WI38 (cell line): ENCODE results near the gene CPZ.

Experiments used
- H3K4me3 ChIP-seq: 2 replicates; pipeline ENCODE4 v1.5.1; 2011; ENCODE audit warnings: low read depth, mild to moderate bottlenecking, control low read depth, low read length
- TF ChIP-seq, protein P1 (sequence below): IDR thresholded peaks from 2 replicates; pipeline ENCODE4 v1.5.1; 2012; ENCODE audit warnings: low read depth, mild to moderate bottlenecking, control low read depth, low read length

The CPZ gene

DNA sequence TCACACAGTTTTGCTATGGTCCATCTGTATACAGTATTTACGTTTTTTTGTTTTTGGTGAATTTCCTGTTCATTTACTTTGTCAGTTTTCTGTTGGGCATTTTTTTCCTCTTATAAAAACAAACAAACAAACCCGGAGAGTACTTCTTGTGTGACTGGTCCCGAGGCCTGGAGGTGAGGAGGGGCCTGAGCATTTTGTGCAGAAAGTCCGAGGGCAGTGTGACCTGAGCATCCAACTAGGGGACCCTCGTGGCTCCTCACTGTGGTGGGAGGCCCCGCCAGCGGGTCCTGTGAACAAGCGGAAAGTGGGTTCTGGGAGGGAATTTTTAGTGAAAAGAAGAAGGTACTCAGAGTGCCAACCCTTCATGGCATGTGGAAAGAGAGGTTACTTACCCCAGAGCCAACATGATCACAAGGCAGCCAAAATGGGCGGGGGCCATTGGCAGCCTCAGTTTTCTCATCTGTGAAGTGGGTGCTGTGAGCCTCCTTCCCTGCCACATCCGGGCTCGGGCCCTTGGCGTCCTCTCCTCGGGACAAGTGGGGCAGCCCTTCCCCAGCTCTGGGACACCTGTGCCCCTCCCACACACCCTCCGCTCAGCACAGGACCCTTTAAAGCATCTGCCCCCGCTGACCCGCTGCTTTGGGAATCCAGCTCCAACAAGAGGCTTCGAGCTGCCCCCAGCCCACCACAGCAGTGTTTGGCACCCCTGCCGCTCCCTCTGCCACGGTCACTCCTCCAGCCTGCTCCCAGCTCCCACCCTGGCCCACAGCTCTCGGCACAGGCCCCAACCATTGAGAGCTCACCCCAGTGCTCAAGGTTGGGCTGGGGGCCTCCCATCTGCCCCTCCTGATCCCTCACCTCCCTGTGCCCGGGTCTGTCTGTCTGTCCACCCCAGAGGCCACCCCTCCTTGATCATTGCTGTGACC, 35.2 kb upstream of the CPZ start:
- TF ChIP-seq, protein P1, sequence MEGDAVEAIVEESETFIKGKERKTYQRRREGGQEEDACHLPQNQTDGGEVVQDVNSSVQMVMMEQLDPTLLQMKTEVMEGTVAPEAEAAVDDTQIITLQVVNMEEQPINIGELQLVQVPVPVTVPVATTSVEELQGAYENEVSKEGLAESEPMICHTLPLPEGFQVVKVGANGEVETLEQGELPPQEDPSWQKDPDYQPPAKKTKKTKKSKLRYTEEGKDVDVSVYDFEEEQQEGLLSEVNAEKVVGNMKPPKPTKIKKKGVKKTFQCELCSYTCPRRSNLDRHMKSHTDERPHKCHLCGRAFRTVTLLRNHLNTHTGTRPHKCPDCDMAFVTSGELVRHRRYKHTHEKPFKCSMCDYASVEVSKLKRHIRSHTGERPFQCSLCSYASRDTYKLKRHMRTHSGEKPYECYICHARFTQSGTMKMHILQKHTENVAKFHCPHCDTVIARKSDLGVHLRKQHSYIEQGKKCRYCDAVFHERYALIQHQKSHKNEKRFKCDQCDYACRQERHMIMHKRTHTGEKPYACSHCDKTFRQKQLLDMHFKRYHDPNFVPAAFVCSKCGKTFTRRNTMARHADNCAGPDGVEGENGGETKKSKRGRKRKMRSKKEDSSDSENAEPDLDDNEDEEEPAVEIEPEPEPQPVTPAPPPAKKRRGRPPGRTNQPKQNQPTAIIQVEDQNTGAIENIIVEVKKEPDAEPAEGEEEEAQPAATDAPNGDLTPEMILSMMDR = no peak
- no peak overlapping the region for H3K4me3 ChIP-seq

DNA sequence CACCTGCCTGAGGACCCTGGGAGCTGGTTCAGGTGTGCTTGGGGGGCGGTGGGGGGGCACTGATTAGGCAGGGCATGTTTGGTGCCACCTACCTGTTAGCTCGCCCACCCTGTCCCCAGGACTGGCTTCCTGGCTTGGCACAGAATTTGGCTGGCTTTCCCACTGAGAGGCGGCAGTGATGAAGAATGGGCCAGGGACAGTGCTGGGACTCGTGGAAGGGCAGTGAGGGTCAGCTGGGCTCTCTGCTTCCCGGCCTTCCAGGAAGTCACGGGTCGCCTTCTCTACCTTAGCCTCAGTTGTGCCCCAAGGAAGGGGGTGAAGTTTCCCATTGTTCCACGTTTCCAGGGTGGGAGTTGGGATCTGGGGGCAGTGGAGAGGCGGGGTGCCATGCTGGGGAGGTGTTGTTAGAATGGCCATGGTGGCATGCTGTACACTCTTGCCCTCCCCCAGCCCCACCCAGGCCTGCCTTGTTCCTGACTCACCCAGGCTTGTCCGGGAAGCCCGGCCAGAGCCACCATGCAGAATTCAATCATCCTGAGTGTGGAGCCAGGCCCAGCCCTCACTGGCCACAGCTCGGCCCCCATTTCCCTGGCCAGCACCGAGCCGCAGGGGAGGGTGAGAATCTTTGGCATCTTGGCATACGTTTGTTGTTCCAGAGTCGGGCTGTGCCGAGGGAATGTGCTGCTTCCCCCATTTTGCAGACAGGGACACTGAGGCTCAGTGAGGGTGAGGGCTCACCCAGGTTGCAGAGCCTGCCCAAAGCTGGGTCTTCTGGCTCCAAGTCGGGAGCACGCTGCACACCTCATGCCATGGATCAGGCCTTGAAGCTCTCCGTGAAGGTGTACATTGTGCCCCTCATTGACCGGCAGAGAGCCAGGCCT, 34.2 kb upstream of the CPZ start:
- no peak overlapping the region for H3K4me3 ChIP-seq
- TF ChIP-seq, protein P1 = no peak

DNA sequence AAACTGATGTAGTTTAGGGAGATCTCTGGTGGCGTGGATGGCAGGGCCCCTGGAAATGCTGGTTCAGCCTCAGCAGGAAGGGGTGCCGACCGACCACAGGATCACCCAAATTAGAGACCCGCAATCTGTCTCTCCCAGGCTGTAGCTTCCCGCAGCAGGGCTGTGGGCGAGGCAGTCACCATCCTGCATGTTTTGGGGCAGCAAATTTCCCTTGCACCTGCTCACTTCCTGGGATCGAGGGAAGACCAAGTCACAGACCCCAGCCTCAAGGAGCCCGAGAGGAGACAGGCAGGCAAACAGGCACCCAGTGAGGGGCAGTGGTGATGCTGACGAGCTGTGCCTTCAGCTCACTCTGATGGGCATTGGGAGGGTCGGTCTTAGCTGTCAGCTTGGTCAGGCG, 33.6 kb upstream of the CPZ start:
- no peak overlapping the region for H3K4me3 ChIP-seq
- TF ChIP-seq, protein P1 = no peak

DNA sequence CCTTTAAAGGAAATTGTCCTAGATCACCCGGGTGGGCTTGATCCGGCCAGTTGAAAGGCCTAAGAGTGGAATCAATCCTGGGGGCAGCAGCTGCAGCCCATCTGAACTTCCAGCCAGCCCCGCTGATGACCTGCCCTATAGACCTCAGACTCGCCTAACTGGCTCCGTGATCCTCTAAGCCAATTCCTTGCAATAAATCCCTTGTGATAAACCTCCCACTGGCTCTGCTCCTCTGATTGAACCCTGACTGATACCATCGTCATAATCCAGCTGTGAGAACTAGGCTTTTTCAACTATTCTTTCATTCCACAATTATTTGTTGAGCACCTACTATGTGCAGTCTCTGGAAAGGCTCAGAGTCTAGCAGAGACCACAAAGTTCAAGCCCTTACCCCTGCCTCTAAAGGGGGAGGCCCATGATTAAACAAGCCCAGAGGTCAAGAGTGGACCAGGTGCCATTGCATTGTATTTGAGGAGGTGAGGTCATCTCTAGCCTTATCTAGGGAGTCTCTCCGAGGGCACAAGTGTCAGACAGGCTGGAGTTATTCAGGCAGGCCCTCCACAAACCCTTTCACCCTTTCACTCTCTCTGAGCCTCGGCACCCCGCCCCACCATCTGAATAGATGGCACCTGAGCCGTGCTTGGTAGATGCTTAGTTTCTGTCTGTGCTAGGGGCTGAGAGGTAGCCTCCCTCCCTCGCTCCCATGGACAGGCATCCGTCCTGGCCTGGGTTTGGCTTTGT, 32.9 kb upstream of the CPZ start:
- TF ChIP-seq, protein P1 = no peak

DNA sequence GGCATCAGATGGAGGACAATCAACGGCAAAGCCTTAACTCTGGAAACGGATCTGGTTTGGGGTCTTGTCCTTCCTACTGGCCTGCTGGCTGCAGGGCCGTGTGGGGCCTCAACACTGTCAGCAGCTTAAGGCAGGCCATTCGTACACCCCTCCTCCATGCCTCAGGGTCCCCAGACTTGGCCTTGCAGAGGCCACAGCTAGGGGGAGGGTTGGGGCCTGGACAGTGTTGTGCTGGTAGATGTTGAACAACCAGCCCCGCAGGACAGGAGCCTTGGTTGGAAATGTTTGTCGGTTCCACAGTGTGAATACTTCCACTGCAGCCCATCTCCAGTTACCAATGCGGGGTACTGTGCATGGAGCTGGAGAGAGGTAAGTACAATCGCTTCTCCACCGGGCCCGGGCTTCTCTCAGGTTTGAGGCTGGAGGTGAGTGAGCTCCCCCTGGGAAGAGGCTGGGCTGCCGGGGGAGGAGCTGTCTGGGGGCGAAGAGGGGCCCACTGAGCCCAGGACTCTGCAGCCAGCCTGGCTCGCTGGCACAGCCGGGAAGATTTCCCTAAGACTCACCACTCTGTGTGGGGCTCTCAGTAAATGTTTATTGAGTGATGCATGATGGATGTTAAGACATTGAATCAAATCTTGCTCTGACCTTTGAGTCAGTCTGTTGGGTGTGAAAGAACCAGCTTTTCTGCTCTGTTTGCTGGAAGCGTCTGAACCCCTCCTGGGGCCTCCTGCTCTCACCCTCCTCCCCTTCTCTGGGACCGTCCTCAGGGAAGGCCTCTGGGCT, 32.1 kb upstream of the CPZ start:
- TF ChIP-seq, protein P1 = no peak
- H3K4me3 ChIP-seq = no peak overlapping the region

More for the DNA sequence above, 32.9 kb upstream of the CPZ start:
- H3K4me3 ChIP-seq = no peak overlapping the region

DNA sequence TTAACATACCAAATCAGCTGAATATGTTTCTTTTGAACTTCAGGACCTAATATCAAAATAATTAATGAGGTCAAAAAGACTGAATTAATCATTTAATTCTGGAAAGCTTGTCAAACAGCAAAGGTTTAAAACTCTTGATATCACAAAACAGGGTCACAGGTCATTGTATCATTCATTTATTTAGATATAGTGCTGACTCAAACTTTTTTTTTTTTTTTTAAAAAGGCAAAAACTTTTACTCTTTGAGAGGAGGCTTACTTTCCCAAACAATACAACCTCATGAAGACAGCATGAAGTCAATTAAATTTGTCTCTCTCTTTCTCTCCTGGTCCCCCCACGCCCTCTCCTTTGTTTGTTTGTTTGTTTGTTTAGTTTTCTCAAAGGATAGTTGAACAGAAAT, 28.0 kb upstream of the CPZ start:
- H3K4me3 ChIP-seq = no peak overlapping the region
- TF ChIP-seq, protein P1 = no peak
